GM23338 (cell line): Measurements from ENCODE around the gene GLG1. TPM values are rescaled to one million over a fixed set of nuclear protein-coding genes. Genes with fewer than 3 reads are reported as not detected.

ENCODE experiments used
- ATAC-seq: fragments of 200-7000 bp; cut with Tn5 transposase; 3 replicates; pipeline ENCODE4 v1.9.1; 2020
- DNase-seq: peaks from one replicate; pipeline ENCODE4 v3.0.0-alpha.2; 2015; ENCODE audit warnings: low spot score
- H2AFZ ChIP-seq: fragments of 200-600 bp; sonication (generic); 2 replicates; pipeline ENCODE4 v1.8.0; 2016; ENCODE audit warnings: antibody characterized with exemption, mild to moderate bottlenecking, moderate library complexity
- H3F3A ChIP-seq: fragments of 200-600 bp; sonication (generic); replicated peaks from 2 replicates; pipeline ENCODE4 v1.8.0; 2017; ENCODE audit warnings: antibody characterized with exemption, mixed run types, low read depth
- H3K27ac ChIP-seq: fragments of 200-600 bp; sonication (generic); 2 replicates; pipeline ENCODE4 v1.6.1; 2016; ENCODE audit warnings: low read depth
- H3K27me3 ChIP-seq: fragments of 200-600 bp; sonication (generic); 2 replicates; pipeline ENCODE4 v1.8.0; 2016; ENCODE audit warnings: mild to moderate bottlenecking, mixed run types, moderate library complexity; ENCODE audit not compliant: insufficient read depth
- H3K36me3 ChIP-seq: fragments of 200-600 bp; sonication (generic); 2 replicates; pipeline ENCODE4 v1.8.0; 2016; ENCODE audit warnings: mild to moderate bottlenecking; ENCODE audit not compliant: insufficient read depth
- H3K4me1 ChIP-seq: fragments of 200-600 bp; sonication (generic); 2 replicates; pipeline ENCODE4 v1.8.0; 2016; ENCODE audit warnings: mild to moderate bottlenecking, moderate library complexity; ENCODE audit not compliant: insufficient read depth
- H3K4me2 ChIP-seq: fragments of 200-600 bp; sonication (generic); 2 replicates; pipeline ENCODE4 v1.7.1; 2017; ENCODE audit warnings: mixed run types
- H3K4me3 ChIP-seq: fragments of 200-600 bp; sonication (generic); 2 replicates; pipeline ENCODE4 v1.6.1; 2016; ENCODE audit warnings: mixed run types
- H3K79me2 ChIP-seq: fragments of 200-600 bp; sonication (generic); replicated peaks from 2 replicates; pipeline ENCODE4 v1.8.0; 2017; ENCODE audit warnings: mild to moderate bottlenecking; ENCODE audit not compliant: insufficient read depth
- H3K9me2 ChIP-seq: fragments of 200-600 bp; sonication (generic); 2 replicates; pipeline ENCODE4 v1.8.0; 2017; ENCODE audit not compliant: insufficient read depth
- H4K20me1 ChIP-seq: fragments of 200-600 bp; sonication (generic); replicated peaks from 2 replicates; pipeline ENCODE4 v1.8.0; 2017; ENCODE audit warnings: mild to moderate bottlenecking; ENCODE audit not compliant: insufficient read depth
- H3K27ac Mint-ChIP-seq: 2 replicates; pipeline ENCODE4 v1.8.0; 2020; ENCODE audit warnings: inconsistent platforms, mild to moderate bottlenecking, moderate library complexity, mixed read lengths
- H3K27me3 Mint-ChIP-seq: 3 replicates; pipeline ENCODE4 v1.8.0; 2022; ENCODE audit warnings: low read depth, mild to moderate bottlenecking, moderate library complexity, mixed read lengths, inconsistent platforms; ENCODE audit not compliant: insufficient read depth, poor library complexity
- H3K36me3 Mint-ChIP-seq: 3 replicates; pipeline ENCODE4 v1.8.0; 2021; ENCODE audit warnings: low read depth, mild to moderate bottlenecking, inconsistent platforms, moderate library complexity, mixed read lengths
- H3K4me1 Mint-ChIP-seq: 3 replicates; pipeline ENCODE4 v1.8.0; 2020; ENCODE audit warnings: mild to moderate bottlenecking, inconsistent platforms, mixed read lengths
- H3K4me3 Mint-ChIP-seq: 3 replicates; pipeline ENCODE4 v1.8.0; 2021; ENCODE audit warnings: moderate library complexity, mild to moderate bottlenecking, inconsistent platforms, mixed read lengths
- H3K9me3 Mint-ChIP-seq: 3 replicates; pipeline ENCODE4 v1.8.0; 2020; ENCODE audit warnings: moderate library complexity, mild to moderate bottlenecking, inconsistent platforms, mixed read lengths
- CTCF ChIP-seq, 2 experiments: fragments of 200-600 bp in 1 of 2; sonication (generic) in 1 of 2; conservative IDR thresholded peaks; 2 replicates each; pipeline versions ENCODE4 v1.5.1 to v1.6.1; 2016 to 2017; ENCODE audit warnings: antibody characterized with exemption in 2 of 2, low read depth in 2 of 2, mild to moderate bottlenecking in 2 of 2, moderate library complexity in 1 of 2
- ETS1 ChIP-seq: IDR thresholded peaks from 2 replicates; pipeline ENCODE4 v1.6.1; 2016; ENCODE audit warnings: antibody characterized with exemption
- EZH2 ChIP-seq: fragments of 200-600 bp; sonication (generic); IDR thresholded peaks from one replicate; pipeline ENCODE4 v1.8.0; 2017; ENCODE audit warnings: antibody characterized with exemption, mild to moderate bottlenecking, low read depth; ENCODE audit not compliant: unreplicated experiment
- NANOG ChIP-seq: IDR thresholded peaks from 2 replicates; pipeline ENCODE4 v1.6.1; 2016; ENCODE audit warnings: antibody characterized with exemption, borderline replicate concordance
- POLR2AphosphoS5 ChIP-seq: IDR thresholded peaks from 2 replicates; pipeline ENCODE4 v1.6.1; 2016; ENCODE audit warnings: antibody characterized with exemption, low read depth
- REST ChIP-seq: IDR thresholded peaks from one replicate; pipeline ENCODE4 v1.6.1; 2018; ENCODE audit warnings: antibody characterized with exemption; ENCODE audit not compliant: unreplicated experiment
- ZNF114 ChIP-seq: fragments of 250-450 bp; sonication (Bioruptor Pico); IDR thresholded peaks from 2 replicates; pipeline ENCODE4 v1.5.0; 2020; ENCODE audit warnings: mild to moderate bottlenecking, moderate library complexity
- polyA plus RNA-seq: library from polyadenylated mRNA; unstranded; fragments of >200 nt; fragmentation: Nextera tagmentation; extraction: Ambion mirVana; gene quantifications from 2 replicates; pipeline ENCODE4 v1.2.1, GENCODE V29; 2016
- total RNA-seq: library from RNA; depleted of rRNA; stranded (reverse); fragments of >200 nt; shearing (Covaris generic); gene quantifications from 2 replicates; pipeline ENCODE4 v1.2.3, GENCODE V29; 2014

GLG1 gene
- total and polyA plus RNA-seq, 2 experiments from 2014 or later, result 61.2 to 211 TPM

GRCh38 chr16:74487634-74488495, 119.0 kb downstream of the GLG1 start (continued):
- no peak for TF ChIP-seq POLR2AphosphoS5
- TF ChIP-seq REST, result no peak
- TF ChIP-seq EZH2, result no peak
- TF ChIP-seq NANOG, result no peak
- TF ChIP-seq CTCF (conservative IDR thresholded peaks at IDR 0.05; ENCODE audit: low read depth in 2 of 2), result no peak
- TF ChIP-seq ZNF114 (CRISPR knock-in tag), result no peak

GRCh38 chr16:74485916-74486315, 121.0 kb downstream of the GLG1 start:
- TF ChIP-seq ETS1, result no peak
- no peak overlapping the region for H3K27ac Mint-ChIP-seq
- Histone ChIP-seq H3K36me3 (peaks cover 39% of the 10 kb centered on the region), H2AFZ (no peak overlapping the region), H4K20me1 (peaks cover 4% of the 10 kb centered on the region), H3K4me2 (no peak overlapping the region), H3K4me1 (no peaks in the 10 kb centered on the region), H3F3A (no peaks in the 10 kb centered on the region), H3K27me3 (no peaks in the 10 kb centered on the region), H3K27ac (no peak overlapping the region), H3K9me2 (no peaks in the 10 kb centered on the region), H3K4me3 (no peak overlapping the region), H3K79me2 (no peaks in the 10 kb centered on the region)
- ATAC-seq, result no peak
- DNase-seq, result no peak
- H3K9me3 Mint-ChIP-seq, result no peaks in the 10 kb centered on the region
- peaks cover 47% of the 10 kb centered on the region for H3K36me3 Mint-ChIP-seq
- no peaks in the 10 kb centered on the region for H3K4me1 Mint-ChIP-seq
- H3K27me3 Mint-ChIP-seq, result no peaks in the 10 kb centered on the region
- H3K4me3 Mint-ChIP-seq, result no peak overlapping the region
